ENCODE measurements around the gene HGD. TPM values are rescaled to one million over a fixed set of nuclear protein-coding genes. Genes with fewer than 3 reads are reported as not detected.

The HGD gene
- total and polyA plus RNA-seq, 2 of the 13 experiments (the other 11 are each of a cell fraction or from before 2014, with no cell fraction given): 265 to 398 TPM

DNA sequence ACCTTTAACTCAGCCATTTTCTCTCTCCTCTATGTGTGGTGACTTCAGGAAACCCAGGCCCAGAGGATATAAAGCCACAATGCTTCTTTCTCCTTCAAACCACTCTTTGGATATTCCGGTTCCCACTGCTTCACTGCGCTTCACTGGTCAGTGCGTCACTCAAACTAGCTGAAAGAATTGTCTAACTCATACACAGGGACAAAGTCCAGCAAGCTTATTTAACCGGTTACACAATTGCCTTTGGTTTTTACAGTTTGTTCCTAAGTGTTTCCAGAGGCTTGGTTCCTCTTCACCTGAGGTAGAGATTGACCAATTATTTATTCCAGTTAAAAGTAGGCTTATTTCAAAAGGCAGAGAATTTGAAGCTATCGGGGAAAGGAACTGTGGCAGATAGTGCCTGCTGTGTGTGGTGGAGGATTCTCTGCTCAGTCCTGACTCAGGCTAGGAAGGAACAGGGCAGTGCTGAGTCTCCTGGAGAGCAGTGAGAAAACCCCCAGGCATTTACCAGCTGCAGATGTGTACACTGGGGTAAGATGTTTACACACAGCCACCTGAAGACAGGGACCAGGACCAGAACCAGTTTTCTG lies at the start of gene HGD (continued):
- TF ChIP-seq, protein P1, sequence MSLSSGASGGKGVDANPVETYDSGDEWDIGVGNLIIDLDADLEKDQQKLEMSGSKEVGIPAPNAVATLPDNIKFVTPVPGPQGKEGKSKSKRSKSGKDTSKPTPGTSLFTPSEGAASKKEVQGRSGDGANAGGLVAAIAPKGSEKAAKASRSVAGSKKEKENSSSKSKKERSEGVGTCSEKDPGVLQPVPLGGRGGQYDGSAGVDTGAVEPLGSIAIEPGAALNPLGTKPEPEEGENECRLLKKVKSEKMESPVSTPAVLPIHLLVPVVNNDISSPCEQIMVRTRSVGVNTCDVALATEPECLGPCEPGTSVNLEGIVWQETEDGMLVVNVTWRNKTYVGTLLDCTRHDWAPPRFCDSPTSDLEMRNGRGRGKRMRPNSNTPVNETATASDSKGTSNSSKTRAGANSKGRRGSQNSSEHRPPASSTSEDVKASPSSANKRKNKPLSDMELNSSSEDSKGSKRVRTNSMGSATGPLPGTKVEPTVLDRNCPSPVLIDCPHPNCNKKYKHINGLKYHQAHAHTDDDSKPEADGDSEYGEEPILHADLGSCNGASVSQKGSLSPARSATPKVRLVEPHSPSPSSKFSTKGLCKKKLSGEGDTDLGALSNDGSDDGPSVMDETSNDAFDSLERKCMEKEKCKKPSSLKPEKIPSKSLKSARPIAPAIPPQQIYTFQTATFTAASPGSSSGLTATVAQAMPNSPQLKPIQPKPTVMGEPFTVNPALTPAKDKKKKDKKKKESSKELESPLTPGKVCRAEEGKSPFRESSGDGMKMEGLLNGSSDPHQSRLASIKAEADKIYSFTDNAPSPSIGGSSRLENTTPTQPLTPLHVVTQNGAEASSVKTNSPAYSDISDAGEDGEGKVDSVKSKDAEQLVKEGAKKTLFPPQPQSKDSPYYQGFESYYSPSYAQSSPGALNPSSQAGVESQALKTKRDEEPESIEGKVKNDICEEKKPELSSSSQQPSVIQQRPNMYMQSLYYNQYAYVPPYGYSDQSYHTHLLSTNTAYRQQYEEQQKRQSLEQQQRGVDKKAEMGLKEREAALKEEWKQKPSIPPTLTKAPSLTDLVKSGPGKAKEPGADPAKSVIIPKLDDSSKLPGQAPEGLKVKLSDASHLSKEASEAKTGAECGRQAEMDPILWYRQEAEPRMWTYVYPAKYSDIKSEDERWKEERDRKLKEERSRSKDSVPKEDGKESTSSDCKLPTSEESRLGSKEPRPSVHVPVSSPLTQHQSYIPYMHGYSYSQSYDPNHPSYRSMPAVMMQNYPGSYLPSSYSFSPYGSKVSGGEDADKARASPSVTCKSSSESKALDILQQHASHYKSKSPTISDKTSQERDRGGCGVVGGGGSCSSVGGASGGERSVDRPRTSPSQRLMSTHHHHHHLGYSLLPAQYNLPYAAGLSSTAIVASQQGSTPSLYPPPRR (CRISPR knock-in tag; IDR thresholded peaks at IDR 0.05; ENCODE audit: borderline replicate concordance): no peak; the same call in 1 of the 2 replicates
- TF ChIP-seq ARNT (IDR thresholded peaks at IDR 0.05): no peak
- TF ChIP-seq RXRA (CRISPR knock-in tag; IDR thresholded peaks at IDR 0.05): peak; percentile 22; the same call in 1 of the 2 replicates
- TF ChIP-seq ZNF773 (CRISPR knock-in tag; IDR thresholded peaks at IDR 0.05; ENCODE audit: borderline replicate concordance): no peak
- no peak for TF ChIP-seq BORCS8-MEF2B (CRISPR knock-in tag; IDR thresholded peaks at IDR 0.05)
- 0 out of 2 replicates have a peak, but pooled peaks have one; percentile 37 for TF ChIP-seq ZNF446 (CRISPR knock-in tag; IDR thresholded peaks at IDR 0.05)
- TF ChIP-seq, protein P2, sequence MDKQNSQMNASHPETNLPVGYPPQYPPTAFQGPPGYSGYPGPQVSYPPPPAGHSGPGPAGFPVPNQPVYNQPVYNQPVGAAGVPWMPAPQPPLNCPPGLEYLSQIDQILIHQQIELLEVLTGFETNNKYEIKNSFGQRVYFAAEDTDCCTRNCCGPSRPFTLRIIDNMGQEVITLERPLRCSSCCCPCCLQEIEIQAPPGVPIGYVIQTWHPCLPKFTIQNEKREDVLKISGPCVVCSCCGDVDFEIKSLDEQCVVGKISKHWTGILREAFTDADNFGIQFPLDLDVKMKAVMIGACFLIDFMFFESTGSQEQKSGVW (CRISPR knock-in tag; IDR thresholded peaks at IDR 0.05; ENCODE audit: borderline replicate concordance): no peak
- TF ChIP-seq, protein P3, sequence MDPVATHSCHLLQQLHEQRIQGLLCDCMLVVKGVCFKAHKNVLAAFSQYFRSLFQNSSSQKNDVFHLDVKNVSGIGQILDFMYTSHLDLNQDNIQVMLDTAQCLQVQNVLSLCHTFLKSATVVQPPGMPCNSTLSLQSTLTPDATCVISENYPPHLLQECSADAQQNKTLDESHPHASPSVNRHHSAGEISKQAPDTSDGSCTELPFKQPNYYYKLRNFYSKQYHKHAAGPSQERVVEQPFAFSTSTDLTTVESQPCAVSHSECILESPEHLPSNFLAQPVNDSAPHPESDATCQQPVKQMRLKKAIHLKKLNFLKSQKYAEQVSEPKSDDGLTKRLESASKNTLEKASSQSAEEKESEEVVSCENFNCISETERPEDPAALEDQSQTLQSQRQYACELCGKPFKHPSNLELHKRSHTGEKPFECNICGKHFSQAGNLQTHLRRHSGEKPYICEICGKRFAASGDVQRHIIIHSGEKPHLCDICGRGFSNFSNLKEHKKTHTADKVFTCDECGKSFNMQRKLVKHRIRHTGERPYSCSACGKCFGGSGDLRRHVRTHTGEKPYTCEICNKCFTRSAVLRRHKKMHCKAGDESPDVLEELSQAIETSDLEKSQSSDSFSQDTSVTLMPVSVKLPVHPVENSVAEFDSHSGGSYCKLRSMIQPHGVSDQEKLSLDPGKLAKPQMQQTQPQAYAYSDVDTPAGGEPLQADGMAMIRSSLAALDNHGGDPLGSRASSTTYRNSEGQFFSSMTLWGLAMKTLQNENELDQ (CRISPR knock-in tag; IDR thresholded peaks at IDR 0.05; ENCODE audit: borderline replicate concordance): no peak
- TF ChIP-seq NR2F1 (CRISPR knock-in tag; IDR thresholded peaks at IDR 0.05): no peak
- TF ChIP-seq GABPA (IDR thresholded peaks at IDR 0.05; ENCODE audit: low read depth, low read length): no peak
- TF ChIP-seq GABPA (CRISPR knock-in tag; IDR thresholded peaks at IDR 0.05; ENCODE audit: low read depth): no peak
- TF ChIP-seq TBP (CRISPR knock-in tag; IDR thresholded peaks at IDR 0.05): no peak
- no peak for TF ChIP-seq ZMYM2 (CRISPR knock-in tag; IDR thresholded peaks at IDR 0.05)
- no peak for TF ChIP-seq SP1 (IDR thresholded peaks at IDR 0.05)
- TF ChIP-seq SP1 (CRISPR knock-in tag; IDR thresholded peaks at IDR 0.05): no peak
- peak; percentile 45; the same call in 1 of the 2 replicates for TF ChIP-seq ZSCAN5A (CRISPR knock-in tag; IDR thresholded peaks at IDR 0.05; ENCODE audit: borderline replicate concordance)
- TF ChIP-seq SRSF9 (IDR thresholded peaks at IDR 0.05; ENCODE audit: borderline replicate concordance, insufficient read depth, low read depth, low read length, poor library complexity, severe bottlenecking): no peak
- no peak for TF ChIP-seq AHR (CRISPR knock-in tag; IDR thresholded peaks at IDR 0.05)
- TF ChIP-seq ZNF7 (CRISPR knock-in tag; IDR thresholded peaks at IDR 0.05): no peak; the same call in 1 of the 2 replicates
- no peak for TF ChIP-seq SP140L (CRISPR knock-in tag; IDR thresholded peaks at IDR 0.05; ENCODE audit: borderline replicate concordance)
- TF ChIP-seq STAT5B (CRISPR knock-in tag; IDR thresholded peaks at IDR 0.05): no peak
- TF ChIP-seq SRSF4 (IDR thresholded peaks at IDR 0.05; ENCODE audit: low read depth, low read length, poor library complexity, severe bottlenecking): no peak

Measured in HepG2 (cell line).